Measurements from ENCODE around the gene ARL5A. TPM values are rescaled to one million over a fixed set of nuclear protein-coding genes. Genes with fewer than 3 reads are reported as not detected.

The ARL5A gene
- total and polyA plus RNA-seq, 2 of the 4 experiments (the other 2 are of a cell fraction) = 22.3 to 45.5 TPM

DNA sequence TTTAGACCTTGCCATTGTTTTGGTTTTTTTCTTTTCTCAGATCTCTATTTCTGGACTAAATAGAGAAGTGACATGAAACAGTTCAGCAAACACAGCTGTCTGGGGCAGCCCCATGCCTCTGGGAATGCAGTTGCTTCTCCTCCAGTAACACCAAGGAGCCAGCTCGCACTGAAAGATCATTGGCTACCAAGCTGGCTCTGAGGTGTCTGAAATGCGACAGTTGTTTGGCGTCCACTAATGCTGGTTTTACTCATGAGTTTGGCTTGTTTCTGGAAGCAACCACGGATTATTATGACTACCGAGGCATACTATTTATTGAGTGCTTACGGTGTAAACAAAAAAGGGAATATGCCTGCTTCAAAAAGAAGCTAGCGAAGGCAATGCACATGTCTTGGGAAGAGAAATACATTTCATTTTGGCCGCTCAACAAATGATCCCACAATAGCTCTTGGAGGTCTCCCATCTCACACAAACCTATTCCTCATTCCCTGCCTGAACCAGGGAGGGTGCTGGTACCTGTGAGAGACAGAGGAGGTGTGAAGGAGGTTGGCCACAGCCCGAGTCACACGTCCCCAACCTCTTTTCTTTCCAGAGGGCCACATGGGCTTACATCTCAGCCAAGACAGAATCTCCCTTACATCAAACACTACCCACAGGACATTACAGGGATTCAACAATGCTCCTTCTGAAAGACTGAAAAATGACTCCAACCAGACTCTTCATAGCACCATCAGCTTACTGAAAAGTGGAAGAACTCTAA is 56.4 kb downstream of the ARL5A start:
- Histone ChIP-seq H2BK120ac (ENCODE audit: low read depth, low read length) (no peak overlapping the region), H3K14ac (replicated peaks; ENCODE audit: low read depth, low read length) (peak overlapping the region; percentile 46; the same call in 1 of the 2 replicates), H3K9me1 (ENCODE audit: insufficient read depth, low read length) (peaks cover 7% of the 10 kb centered on the region), H2AK5ac (ENCODE audit: low read depth, low read length) (no peak overlapping the region), H3K4me3 (ENCODE audit: insufficient read depth, low read depth, low read length) (no peak overlapping the region), H3K56ac (ENCODE audit: extremely low read depth, insufficient read depth, low read length) (no peak overlapping the region; the same call in 1 of the 2 replicates), H3K27me3 (ENCODE audit: control insufficient read depth, insufficient read depth, low read length) (no peaks in the 10 kb centered on the region), H3K4ac (ENCODE audit: low read depth, low read length) (no peak overlapping the region), H2AFZ (replicated peaks; ENCODE audit: low read length, poor library complexity) (peak overlapping the region; percentile 28), H3K4me2 (ENCODE audit: low read depth, low read length) (peak overlapping the region; percentile 65), H4K8ac (ENCODE audit: low read depth in 2 of 2, low read length in 2 of 2) (no peak overlapping the region; a peak in 1 of 4 replicates), H2BK5ac (ENCODE audit: low read depth, low read length, poor library complexity, severe bottlenecking) (peak overlapping the region; percentile 22), H3K9me3 (ENCODE audit: control insufficient read depth, insufficient read depth, low read length) (no peaks in the 10 kb centered on the region), H3K79me1 (ENCODE audit: low read depth in 1 of 2, low read length in 2 of 2) (no peaks in the 10 kb centered on the region), H2AK9ac (replicated peaks; ENCODE audit: low read depth, low read length, poor library complexity) (no peak overlapping the region), H2BK15ac (ENCODE audit: low read depth, low read length) (no peak overlapping the region), H4K91ac (ENCODE audit: insufficient read depth, low read depth, low read length) (no peak overlapping the region; the same call in 1 of the 2 replicates), H2BK20ac (ENCODE audit: low read depth, low read length) (no peak overlapping the region; the same call in 1 of the 2 replicates), H3K23ac (ENCODE audit: low read depth, low read length) (peak overlapping the region; percentile 65; the same call in 1 of the 2 replicates), H3K9ac (ENCODE audit: low read depth, low read length) (no peak overlapping the region), H3K27ac (ENCODE audit: insufficient read depth, low read length) (no peak overlapping the region), H3K18ac (ENCODE audit: low read depth, low read length) (no peak overlapping the region), H3K4me1 (ENCODE audit: control insufficient read depth, insufficient read depth, low read length) (peaks cover 9% of the 10 kb centered on the region), H4K5ac (ENCODE audit: low read depth, low read length) (no peak overlapping the region), H3K36me3 (ENCODE audit: control insufficient read depth, insufficient read depth, low read length) (no peaks in the 10 kb centered on the region), H4K20me1 (ENCODE audit: insufficient read depth, low read length) (no peaks in the 10 kb centered on the region)
- dilution Hi-C loops (cut with HindIII; ENCODE audit: low sequenced_read_pairs, unreplicated experiment) (no loop called here), intact Hi-C loops (cut with micrococcal nuclease) (loop anchor here (5.0 kb wide), 1 partner anchor 56 kb away; the partner anchor contains the start of gene ARL5A), in situ Hi-C loops (cut with MboI; ENCODE audit: low sequenced_read_pairs) (no loop called here)
- TF ChIP-seq FOS (IDR thresholded peaks at IDR 0.05; ENCODE audit: low read depth, low read length) = peak; percentile 72; the same call in 1 of the 2 replicates
- no peak for TF ChIP-seq CHD1 (IDR thresholded peaks at IDR 0.05; ENCODE audit: low read depth, low read length)
- DNase-seq (peak; percentile 94), ATAC-seq (ENCODE audit: low read depth) (peak; percentile 90)
- no TSS peak for BruUV-seq (replicated peaks)
- CTCF ChIA-PET = no interaction called here
- WGBS, 2 experiments (ENCODE audit: extremely low coverage in 2 of 2, insufficient read length in 1 of 2) = 0% methylated on average over 3 of the region's 10 CpGs; no CpG with 5 or more reads in 1 of the 2 experiments
- POLR2A ChIA-PET (ENCODE audit: unreplicated experiment) = no interaction called here

All from IMR-90 (cell line).